Testis (tissue), 3 donors: Measurements from ENCODE around the gene JRKL. TPM values are rescaled to one million over a fixed set of nuclear protein-coding genes. Genes with fewer than 3 reads are reported as not detected.
A peak's percentile ranks its signal among the peaks of the same experiment; 100 is the strongest.

Experiments used
- DNase-seq: peaks from one replicate; pipeline ENCODE4 v3.0.0-alpha.2; 2019
- H3K27ac ChIP-seq, 2 donors: fragments of 200-600 bp; sonication (generic); one replicate each; pipeline ENCODE4 v1.5.1; 2019
- H3K27me3 ChIP-seq: fragments of 200-600 bp; sonication (generic); one replicate; pipeline ENCODE4 v1.5.1; 2019
- H3K36me3 ChIP-seq: fragments of 200-600 bp; sonication (generic); one replicate; pipeline ENCODE4 v1.5.1; 2017; ENCODE audit warnings: low read depth; ENCODE audit errors: missing control alignments
- H3K4me1 ChIP-seq: fragments of 200-600 bp; sonication (generic); one replicate; pipeline ENCODE4 v1.5.1; 2019
- H3K4me3 ChIP-seq, 2 donors: fragments of 200-600 bp; sonication (generic); one replicate each; pipeline ENCODE4 v1.5.1; 2017 to 2019
- H3K9me3 ChIP-seq: fragments of 200-600 bp; sonication (generic); one replicate; pipeline ENCODE4 v1.5.1; 2017
- CTCF ChIP-seq, 3 experiments: fragments of 450-650 bp in 2 of 3; fragments of 200-600 bp in 1 of 3; sonication (generic) in 1 of 3; IDR thresholded peaks; one replicate each; pipeline ENCODE4 v1.5.1; 2016 to 2019; ENCODE audit warnings: antibody characterized with exemption in 3 of 3, mild to moderate bottlenecking in 2 of 3, moderate library complexity in 1 of 3
- POLR2A ChIP-seq: fragments of 450-650 bp; IDR thresholded peaks from one replicate; pipeline ENCODE4 v1.6.1; 2017; ENCODE audit warnings: antibody characterized with exemption, mild to moderate bottlenecking, moderate library complexity
- WGBS, 2 donors: methylation state at CpG; one replicate each; pipeline ENCODE4 v1.1.5; 2018; 5-methylcytosine and 5-hydroxymethylcytosine counted together
- intact Hi-C: fragments of 100-400 bp; cut with DNase I; formaldehyde crosslinking; loops from one replicate; pipeline ENCODE4 v1.15.1; 2023; ENCODE audit warnings: low total_unique reads
- polyA plus RNA-seq: library from polyadenylated mRNA; stranded (reverse); fragments of 350-450 nt; fragmentation: Illumina TruSeq; extraction: RNeasy Lipid Tissue Mini Kit (QIAGEN cat#74804); gene quantifications from one replicate; pipeline ENCODE4 v1.2.3, GENCODE V29; 2014; ENCODE audit warnings: low read depth, low replicate concordance; ENCODE audit not compliant: insufficient read depth
- total RNA-seq, 2 donors: library from RNA; depleted of rRNA; stranded (reverse); fragments of >200 nt; gene quantifications; one replicate each; pipeline ENCODE4 v1.2.3, GENCODE V29; 2016

JRKL gene
- total and polyA plus RNA-seq, 3 donors from 2014 or later, result 6.9 to 9.7 (median 9.1) TPM

GRCh38 chr11:96342961-96343711, 46.7 kb upstream of the JRKL start, which contains the start of gene MAML2:
Gene MAML2 (minus strand): TSS chr11:96343195. CDS start chr11:96341895, 1,300 bp downstream.
- Histone ChIP-seq H3K27ac (peak within 1 kb of the TSS; percentile 79 to 86), H3K36me3 (no peaks in the 10 kb centered on the region), H3K9me3 (no peaks in the 10 kb centered on the region), H3K27me3 (no peaks in the 10 kb centered on the region), H3K4me1 (peaks cover 33% of the 10 kb centered on the region), H3K4me3 (peak within 1 kb of the TSS; percentile 69)
- peak; percentile 95 for DNase-seq
- TF ChIP-seq CTCF (IDR thresholded peaks at IDR 0.05) (peak; percentile 62 to 86 (median 83)), POLR2A (no peak)
- WGBS, 2 donors, result 4% methylated on average over 31 of the region's 31 CpGs
- intact Hi-C loops, result loop anchor here (10.0 kb wide), 1 partner anchor 288 kb away; no protein-coding TSS in a partner anchor

- no peak overlapping the region for H3K27ac ChIP-seq
- H3K27me3 ChIP-seq, result no peaks in the 10 kb centered on the region
- no peaks in the 10 kb centered on the region for H3K4me1 ChIP-seq
- TF ChIP-seq POLR2A, result no peak
- no peak for TF ChIP-seq CTCF (IDR thresholded peaks at IDR 0.05)
- DNase-seq, result no peak
- no peaks in the 10 kb centered on the region for H3K9me3 ChIP-seq
- intact Hi-C loops, result no loop called here
- no peak overlapping the region for H3K4me3 ChIP-seq
- no peaks in the 10 kb centered on the region for H3K36me3 ChIP-seq
- WGBS, 2 donors, result 88 to 95% methylated on average over 4 of the region's 4 CpGs
Observed at GRCh38 chr11:96356848-96357247, 33.0 kb upstream of the JRKL start.

- DNase-seq, result no peak
- no peak overlapping the region for H3K4me3 ChIP-seq
- H3K27ac ChIP-seq, result no peak overlapping the region
- no peaks in the 10 kb centered on the region for H3K36me3 ChIP-seq
- TF ChIP-seq POLR2A, result no peak
- no peak for TF ChIP-seq CTCF (IDR thresholded peaks at IDR 0.05)
- WGBS, 2 donors, result 94 to 100% methylated on average over 1 of the region's 1 CpG
- no peaks in the 10 kb centered on the region for H3K4me1 ChIP-seq
- H3K27me3 ChIP-seq, result no peaks in the 10 kb centered on the region
- intact Hi-C loops, result no loop called here
- H3K9me3 ChIP-seq, result no peaks in the 10 kb centered on the region
Observed at GRCh38 chr11:96357794-96358193, 32.0 kb upstream of the JRKL start.

GRCh38 chr11:96358321-96358720, 31.5 kb upstream of the JRKL start:
- TF ChIP-seq POLR2A, result no peak
- no peak for TF ChIP-seq CTCF (IDR thresholded peaks at IDR 0.05)
- no peaks in the 10 kb centered on the region for H3K36me3 ChIP-seq
- no peak for DNase-seq
- no peak overlapping the region for H3K27ac ChIP-seq
- no peaks in the 10 kb centered on the region for H3K27me3 ChIP-seq
- H3K4me1 ChIP-seq, result no peaks in the 10 kb centered on the region
- 88 to 92% methylated on average over 3 of the region's 3 CpGs for WGBS, 2 donors
- intact Hi-C loops, result no loop called here
- H3K4me3 ChIP-seq, result no peak overlapping the region
- H3K9me3 ChIP-seq, result no peaks in the 10 kb centered on the region

GRCh38 chr11:96361778-96362177, 28.0 kb upstream of the JRKL start:
- Histone ChIP-seq H3K9me3 (no peaks in the 10 kb centered on the region), H3K27me3 (no peaks in the 10 kb centered on the region), H3K4me1 (no peaks in the 10 kb centered on the region), H3K4me3 (no peak overlapping the region), H3K27ac (no peak overlapping the region), H3K36me3 (no peaks in the 10 kb centered on the region)
- DNase-seq, result no peak
- intact Hi-C loops, result no loop called here
- WGBS, 2 donors, result 79 to 88% methylated on average over 2 of the region's 2 CpGs
- TF ChIP-seq POLR2A, result no peak
- TF ChIP-seq CTCF (IDR thresholded peaks at IDR 0.05), result no peak
